SK-N-SH treated with all-trans-retinoic acid at 6 μM for 48 hours (cell line): Measurements from ENCODE around the gene TECTA.

ENCODE experiments used
- ATAC-seq: fragments of 200-7000 bp; cut with Tn5 transposase; 3 replicates; pipeline ENCODE4 v1.9.1; 2020; ENCODE audit warnings: mild to moderate bottlenecking, moderate library complexity
- BACH2 ChIP-seq: fragments of 250-450 bp; sonication (Bioruptor Pico); IDR thresholded peaks from 2 replicates; pipeline ENCODE4 v1.9.0; 2021; ENCODE audit warnings: mild to moderate bottlenecking, borderline replicate concordance
- CSDC2 ChIP-seq: fragments of 250-450 bp; sonication (Bioruptor Pico); IDR thresholded peaks from 2 replicates; pipeline ENCODE4 v1.5.0; 2020; ENCODE audit warnings: mild to moderate bottlenecking, moderate library complexity
- ESRRG ChIP-seq: fragments of 250-450 bp; sonication (Bioruptor Pico); IDR thresholded peaks from 2 replicates; pipeline ENCODE4 v1.6.1; 2021; ENCODE audit warnings: mild to moderate bottlenecking
- GLIS3 ChIP-seq: fragments of 250-450 bp; sonication (Bioruptor Pico); IDR thresholded peaks from 2 replicates; pipeline ENCODE4 v1.5.0; 2020; ENCODE audit warnings: mild to moderate bottlenecking, moderate library complexity
- ISL1 ChIP-seq: fragments of 250-450 bp; sonication (Bioruptor Pico); IDR thresholded peaks from 2 replicates; pipeline ENCODE4 v2.1.2; 2022; ENCODE audit warnings: mild to moderate bottlenecking, moderate library complexity
- OSR1 ChIP-seq: fragments of 250-450 bp; sonication (Bioruptor Pico); IDR thresholded peaks from 2 replicates; pipeline ENCODE4 v1.8.0; 2022; ENCODE audit warnings: moderate library complexity, mild to moderate bottlenecking, inconsistent platforms
- PPARA ChIP-seq: fragments of 250-450 bp; sonication (Bioruptor Pico); IDR thresholded peaks from 2 replicates; pipeline ENCODE4 v1.5.0; 2020; ENCODE audit warnings: mild to moderate bottlenecking, borderline replicate concordance
- RARB ChIP-seq: fragments of 250-450 bp; sonication (Bioruptor Pico); IDR thresholded peaks from 2 replicates; pipeline ENCODE4 v1.8.0; 2021; ENCODE audit warnings: mild to moderate bottlenecking, moderate library complexity
- SNAI2 ChIP-seq: fragments of 250-450 bp; sonication (Bioruptor Pico); IDR thresholded peaks from 2 replicates; pipeline ENCODE4 v1.5.0; 2020; ENCODE audit warnings: mild to moderate bottlenecking, moderate library complexity
- TCF4 ChIP-seq: fragments of 250-450 bp; sonication (Bioruptor Pico); IDR thresholded peaks from 2 replicates; pipeline ENCODE4 v1.8.0; 2021; ENCODE audit warnings: mild to moderate bottlenecking, moderate library complexity, borderline replicate concordance
- TOX ChIP-seq: fragments of 250-450 bp; sonication (Bioruptor Pico); IDR thresholded peaks from 2 replicates; pipeline ENCODE4 v1.8.0; 2021; ENCODE audit warnings: mild to moderate bottlenecking, moderate library complexity, borderline replicate concordance
- ZC3H10 ChIP-seq: fragments of 250-450 bp; sonication (Bioruptor Pico); IDR thresholded peaks from 2 replicates; pipeline ENCODE4 v1.5.1; 2021; ENCODE audit warnings: mild to moderate bottlenecking, moderate library complexity
- ZFP3 ChIP-seq: fragments of 250-450 bp; sonication (Bioruptor Pico); IDR thresholded peaks from 2 replicates; pipeline ENCODE4 v1.5.0; 2020; ENCODE audit warnings: mild to moderate bottlenecking, moderate library complexity
- ZFP30 ChIP-seq: fragments of 450-650 bp; formaldehyde crosslinking; IDR thresholded peaks from 2 replicates; pipeline ENCODE4 v1.5.0; 2022; ENCODE audit warnings: mild to moderate bottlenecking, moderate library complexity
- ZNF565 ChIP-seq: fragments of 450-650 bp; formaldehyde crosslinking; conservative IDR thresholded peaks from 2 replicates; pipeline ENCODE4 v1.5.0; 2020; ENCODE audit warnings: low read depth, mild to moderate bottlenecking, moderate library complexity
- ZNF70 ChIP-seq: fragments of 450-650 bp; formaldehyde crosslinking; IDR thresholded peaks from 2 replicates; pipeline ENCODE4 v1.5.0; 2020; ENCODE audit warnings: mild to moderate bottlenecking, moderate library complexity
- ZNF8 ChIP-seq: fragments of 450-650 bp; formaldehyde crosslinking; IDR thresholded peaks from 2 replicates; pipeline ENCODE4 v1.5.0; 2020; ENCODE audit warnings: mild to moderate bottlenecking, moderate library complexity
- TF ChIP-seq, protein P1 (sequence below): fragments of 250-450 bp; sonication (Bioruptor Pico); IDR thresholded peaks from 2 replicates; pipeline ENCODE4 v1.8.0; 2021; ENCODE audit warnings: low read depth, mild to moderate bottlenecking, moderate library complexity, borderline replicate concordance
- TF ChIP-seq, protein P2 (sequence below): fragments of 250-450 bp; sonication (Bioruptor Pico); IDR thresholded peaks from 2 replicates; pipeline ENCODE4 v1.8.0; 2020; ENCODE audit warnings: mild to moderate bottlenecking, moderate library complexity, borderline replicate concordance
- TF ChIP-seq, protein P3 (sequence below): fragments of 250-450 bp; sonication (Bioruptor Pico); IDR thresholded peaks from 2 replicates; pipeline ENCODE4 v1.5.0; 2020; ENCODE audit warnings: mild to moderate bottlenecking, moderate library complexity
- TF ChIP-seq, protein P4 (sequence below): fragments of 250-450 bp; sonication (Bioruptor Pico); IDR thresholded peaks from 2 replicates; pipeline ENCODE4 v1.5.1; 2021; ENCODE audit warnings: mild to moderate bottlenecking, moderate library complexity
- TF ChIP-seq, protein P5 (sequence below): fragments of 250-450 bp; sonication (Bioruptor Pico); IDR thresholded peaks from 2 replicates; pipeline ENCODE4 v1.5.1; 2020; ENCODE audit warnings: low read depth, mild to moderate bottlenecking, moderate library complexity

Gene TECTA

DNA sequence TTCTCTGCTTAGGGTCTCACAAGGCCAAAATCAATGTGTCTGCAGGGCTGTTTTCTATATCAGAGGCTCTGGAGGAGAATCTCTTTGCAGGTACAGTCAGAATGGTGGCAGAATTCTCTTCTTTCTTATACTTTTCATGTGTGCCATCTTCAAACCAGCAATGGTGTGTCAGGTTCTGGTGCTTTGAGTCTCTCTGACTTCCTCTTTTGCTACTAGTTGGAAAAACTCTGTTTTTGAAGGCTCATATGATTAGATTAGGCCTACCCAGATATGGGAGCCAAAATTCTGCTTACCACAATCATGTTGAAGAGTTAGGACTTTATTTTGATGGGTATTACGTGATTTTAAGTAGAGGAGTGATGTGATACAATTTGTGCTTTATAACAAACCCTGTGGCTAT lies 18.8 kb upstream of the TECTA start:
- ATAC-seq: no peak
- TF ChIP-seq, protein P1, sequence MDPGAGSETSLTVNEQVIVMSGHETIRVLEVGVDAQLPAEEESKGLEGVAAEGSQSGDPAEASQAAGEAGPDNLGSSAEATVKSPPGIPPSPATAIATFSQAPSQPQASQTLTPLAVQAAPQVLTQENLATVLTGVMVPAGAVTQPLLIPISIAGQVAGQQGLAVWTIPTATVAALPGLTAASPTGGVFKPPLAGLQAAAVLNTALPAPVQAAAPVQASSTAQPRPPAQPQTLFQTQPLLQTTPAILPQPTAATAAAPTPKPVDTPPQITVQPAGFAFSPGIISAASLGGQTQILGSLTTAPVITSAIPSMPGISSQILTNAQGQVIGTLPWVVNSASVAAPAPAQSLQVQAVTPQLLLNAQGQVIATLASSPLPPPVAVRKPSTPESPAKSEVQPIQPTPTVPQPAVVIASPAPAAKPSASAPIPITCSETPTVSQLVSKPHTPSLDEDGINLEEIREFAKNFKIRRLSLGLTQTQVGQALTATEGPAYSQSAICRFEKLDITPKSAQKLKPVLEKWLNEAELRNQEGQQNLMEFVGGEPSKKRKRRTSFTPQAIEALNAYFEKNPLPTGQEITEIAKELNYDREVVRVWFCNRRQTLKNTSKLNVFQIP (CRISPR knock-in tag): no peak
- TF ChIP-seq ISL1 (CRISPR knock-in tag) (no peak), OSR1 (CRISPR knock-in tag) (no peak), TOX (CRISPR knock-in tag) (no peak), ZNF565 (CRISPR knock-in tag) (no peak), ZC3H10 (CRISPR knock-in tag) (no peak), RARB (CRISPR knock-in tag) (no peak), ZNF70 (no peak), ZFP3 (no peak)
- TF ChIP-seq, protein P2, sequence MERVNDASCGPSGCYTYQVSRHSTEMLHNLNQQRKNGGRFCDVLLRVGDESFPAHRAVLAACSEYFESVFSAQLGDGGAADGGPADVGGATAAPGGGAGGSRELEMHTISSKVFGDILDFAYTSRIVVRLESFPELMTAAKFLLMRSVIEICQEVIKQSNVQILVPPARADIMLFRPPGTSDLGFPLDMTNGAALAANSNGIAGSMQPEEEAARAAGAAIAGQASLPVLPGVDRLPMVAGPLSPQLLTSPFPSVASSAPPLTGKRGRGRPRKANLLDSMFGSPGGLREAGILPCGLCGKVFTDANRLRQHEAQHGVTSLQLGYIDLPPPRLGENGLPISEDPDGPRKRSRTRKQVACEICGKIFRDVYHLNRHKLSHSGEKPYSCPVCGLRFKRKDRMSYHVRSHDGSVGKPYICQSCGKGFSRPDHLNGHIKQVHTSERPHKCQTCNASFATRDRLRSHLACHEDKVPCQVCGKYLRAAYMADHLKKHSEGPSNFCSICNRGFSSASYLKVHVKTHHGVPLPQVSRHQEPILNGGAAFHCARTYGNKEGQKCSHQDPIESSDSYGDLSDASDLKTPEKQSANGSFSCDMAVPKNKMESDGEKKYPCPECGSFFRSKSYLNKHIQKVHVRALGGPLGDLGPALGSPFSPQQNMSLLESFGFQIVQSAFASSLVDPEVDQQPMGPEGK (CRISPR knock-in tag): no peak
- TF ChIP-seq, protein P3, sequence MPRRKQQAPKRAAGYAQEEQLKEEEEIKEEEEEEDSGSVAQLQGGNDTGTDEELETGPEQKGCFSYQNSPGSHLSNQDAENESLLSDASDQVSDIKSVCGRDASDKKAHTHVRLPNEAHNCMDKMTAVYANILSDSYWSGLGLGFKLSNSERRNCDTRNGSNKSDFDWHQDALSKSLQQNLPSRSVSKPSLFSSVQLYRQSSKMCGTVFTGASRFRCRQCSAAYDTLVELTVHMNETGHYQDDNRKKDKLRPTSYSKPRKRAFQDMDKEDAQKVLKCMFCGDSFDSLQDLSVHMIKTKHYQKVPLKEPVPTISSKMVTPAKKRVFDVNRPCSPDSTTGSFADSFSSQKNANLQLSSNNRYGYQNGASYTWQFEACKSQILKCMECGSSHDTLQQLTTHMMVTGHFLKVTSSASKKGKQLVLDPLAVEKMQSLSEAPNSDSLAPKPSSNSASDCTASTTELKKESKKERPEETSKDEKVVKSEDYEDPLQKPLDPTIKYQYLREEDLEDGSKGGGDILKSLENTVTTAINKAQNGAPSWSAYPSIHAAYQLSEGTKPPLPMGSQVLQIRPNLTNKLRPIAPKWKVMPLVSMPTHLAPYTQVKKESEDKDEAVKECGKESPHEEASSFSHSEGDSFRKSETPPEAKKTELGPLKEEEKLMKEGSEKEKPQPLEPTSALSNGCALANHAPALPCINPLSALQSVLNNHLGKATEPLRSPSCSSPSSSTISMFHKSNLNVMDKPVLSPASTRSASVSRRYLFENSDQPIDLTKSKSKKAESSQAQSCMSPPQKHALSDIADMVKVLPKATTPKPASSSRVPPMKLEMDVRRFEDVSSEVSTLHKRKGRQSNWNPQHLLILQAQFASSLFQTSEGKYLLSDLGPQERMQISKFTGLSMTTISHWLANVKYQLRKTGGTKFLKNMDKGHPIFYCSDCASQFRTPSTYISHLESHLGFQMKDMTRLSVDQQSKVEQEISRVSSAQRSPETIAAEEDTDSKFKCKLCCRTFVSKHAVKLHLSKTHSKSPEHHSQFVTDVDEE (CRISPR knock-in tag): no peak
- TF ChIP-seq, protein P4, sequence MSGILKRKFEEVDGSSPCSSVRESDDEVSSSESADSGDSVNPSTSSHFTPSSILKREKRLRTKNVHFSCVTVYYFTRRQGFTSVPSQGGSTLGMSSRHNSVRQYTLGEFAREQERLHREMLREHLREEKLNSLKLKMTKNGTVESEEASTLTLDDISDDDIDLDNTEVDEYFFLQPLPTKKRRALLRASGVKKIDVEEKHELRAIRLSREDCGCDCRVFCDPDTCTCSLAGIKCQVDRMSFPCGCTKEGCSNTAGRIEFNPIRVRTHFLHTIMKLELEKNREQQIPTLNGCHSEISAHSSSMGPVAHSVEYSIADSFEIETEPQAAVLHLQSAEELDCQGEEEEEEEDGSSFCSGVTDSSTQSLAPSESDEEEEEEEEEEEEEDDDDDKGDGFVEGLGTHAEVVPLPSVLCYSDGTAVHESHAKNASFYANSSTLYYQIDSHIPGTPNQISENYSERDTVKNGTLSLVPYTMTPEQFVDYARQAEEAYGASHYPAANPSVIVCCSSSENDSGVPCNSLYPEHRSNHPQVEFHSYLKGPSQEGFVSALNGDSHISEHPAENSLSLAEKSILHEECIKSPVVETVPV (CRISPR knock-in tag): no peak

DNA sequence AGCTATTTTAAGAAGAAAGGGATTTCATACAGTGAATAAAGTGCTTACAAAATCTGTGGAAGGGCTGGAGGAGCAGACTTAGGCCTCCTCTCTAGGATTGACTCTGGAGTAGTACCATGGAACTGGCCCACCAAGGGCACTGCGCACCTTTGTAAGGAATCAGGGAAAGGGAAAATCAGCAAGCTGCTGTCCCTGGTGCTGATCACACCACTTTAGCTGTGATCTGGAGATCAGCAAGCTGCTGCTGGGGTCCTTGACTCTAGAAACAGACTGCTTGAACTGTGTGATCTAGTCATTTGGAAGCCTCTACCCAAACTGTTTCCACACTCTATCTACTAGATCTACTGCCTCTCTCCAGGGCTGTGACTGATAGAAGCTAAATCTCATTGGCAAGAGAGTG lies 18.4 kb upstream of the TECTA start:
- peak; percentile 27; the same call in 1 of the 3 replicates for ATAC-seq

DNA sequence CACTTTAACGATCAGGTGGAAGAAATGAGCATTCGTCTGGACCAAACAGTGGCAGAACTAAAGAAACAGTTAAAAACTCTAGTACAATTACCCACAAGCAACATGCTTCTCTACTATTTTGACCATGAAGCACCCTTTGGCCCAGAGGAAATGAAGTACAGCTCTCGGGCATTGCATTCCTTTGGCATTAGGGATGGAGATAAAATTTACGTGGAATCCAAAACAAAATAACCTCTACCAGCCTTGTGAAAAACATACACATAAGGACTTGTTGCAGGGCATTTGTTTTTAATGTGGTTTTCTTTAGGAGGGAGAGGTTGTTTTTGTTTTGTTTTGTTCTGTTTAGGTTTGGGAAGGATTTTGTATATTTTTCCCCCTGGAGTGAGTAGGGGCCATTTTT lies 14.2 kb upstream of the TECTA start:
- ATAC-seq: no peak
- TF ChIP-seq, protein P5, sequence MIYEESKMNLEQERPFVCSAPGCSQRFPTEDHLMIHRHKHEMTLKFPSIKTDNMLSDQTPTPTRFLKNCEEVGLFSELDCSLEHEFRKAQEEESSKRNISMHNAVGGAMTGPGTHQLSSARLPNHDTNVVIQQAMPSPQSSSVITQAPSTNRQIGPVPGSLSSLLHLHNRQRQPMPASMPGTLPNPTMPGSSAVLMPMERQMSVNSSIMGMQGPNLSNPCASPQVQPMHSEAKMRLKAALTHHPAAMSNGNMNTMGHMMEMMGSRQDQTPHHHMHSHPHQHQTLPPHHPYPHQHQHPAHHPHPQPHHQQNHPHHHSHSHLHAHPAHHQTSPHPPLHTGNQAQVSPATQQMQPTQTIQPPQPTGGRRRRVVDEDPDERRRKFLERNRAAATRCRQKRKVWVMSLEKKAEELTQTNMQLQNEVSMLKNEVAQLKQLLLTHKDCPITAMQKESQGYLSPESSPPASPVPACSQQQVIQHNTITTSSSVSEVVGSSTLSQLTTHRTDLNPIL (CRISPR knock-in tag): no peak
- no peak for TF ChIP-seq GLIS3
- TF ChIP-seq ESRRG (CRISPR knock-in tag): no peak
- TF ChIP-seq, protein P3 (CRISPR knock-in tag): no peak
- no peak for TF ChIP-seq ZNF8 (CRISPR knock-in tag)
- no peak for TF ChIP-seq OSR1 (CRISPR knock-in tag)
- TF ChIP-seq TCF4 (CRISPR knock-in tag): no peak
- no peak for TF ChIP-seq ZNF70
- TF ChIP-seq ISL1 (CRISPR knock-in tag): no peak
- TF ChIP-seq ZFP3: no peak
- no peak for TF ChIP-seq PPARA (CRISPR knock-in tag)
- TF ChIP-seq, protein P1 (CRISPR knock-in tag): no peak
- no peak for TF ChIP-seq BACH2 (CRISPR knock-in tag)
- no peak for TF ChIP-seq SNAI2 (CRISPR knock-in tag)
- no peak for TF ChIP-seq CSDC2 (CRISPR knock-in tag)

More for the DNA sequence above, 18.4 kb upstream of the TECTA start:
- TF ChIP-seq, protein P2 (CRISPR knock-in tag): no peak
- TF ChIP-seq CSDC2 (CRISPR knock-in tag) (no peak), ZFP30 (CRISPR knock-in tag) (0 out of 2 replicates have a peak, but pooled peaks have one; percentile 20)
